IMR-90 (cell line): ENCODE results near the gene DDX4.

Experiments used
- BHLHE40 ChIP-seq: fragments of 150-350 bp; IDR thresholded peaks from 2 replicates; pipeline ENCODE4 v1.6.1; 2016; ENCODE audit warnings: mild to moderate bottlenecking, low read depth, low read length
- CEBPB ChIP-seq: IDR thresholded peaks from 2 replicates; pipeline ENCODE4 v1.6.1; 2012; ENCODE audit warnings: low read depth, low read length, improper control_type of control experiment
- CHD1 ChIP-seq: IDR thresholded peaks from 2 replicates; pipeline ENCODE4 v1.6.1; 2012; ENCODE audit warnings: low read depth, low read length, improper control_type of control experiment
- ELK1 ChIP-seq: fragments of 150-350 bp; IDR thresholded peaks from 2 replicates; pipeline ENCODE4 v1.6.1; 2016; ENCODE audit warnings: low read depth, mild to moderate bottlenecking, low read length, moderate library complexity, borderline replicate concordance
- MAFK ChIP-seq: IDR thresholded peaks from 2 replicates; pipeline ENCODE4 v1.6.1; 2012; ENCODE audit warnings: low read depth, low read length, improper control_type of control experiment
- MAZ ChIP-seq: IDR thresholded peaks from 2 replicates; pipeline ENCODE4 v1.6.1; 2012; ENCODE audit warnings: low read depth, mild to moderate bottlenecking, low read length, improper control_type of control experiment, moderate library complexity, borderline replicate concordance
- MXI1 ChIP-seq: IDR thresholded peaks from 2 replicates; pipeline ENCODE4 v1.6.1; 2012; ENCODE audit warnings: low read depth, mild to moderate bottlenecking, low read length, moderate library complexity, borderline replicate concordance
- NFE2L2 ChIP-seq: fragments of 150-350 bp; IDR thresholded peaks from 2 replicates; pipeline ENCODE4 v1.6.1; 2016; ENCODE audit warnings: low read depth, mild to moderate bottlenecking, low read length
- POLR2A ChIP-seq: IDR thresholded peaks from 2 replicates; pipeline ENCODE4 v1.6.1; 2012; ENCODE audit warnings: mild to moderate bottlenecking, low read depth, low read length
- RAD21 ChIP-seq: IDR thresholded peaks from 2 replicates; pipeline ENCODE4 v1.6.1; 2012; ENCODE audit warnings: low read length, improper control_type of control experiment
- RFX5 ChIP-seq: IDR thresholded peaks from 2 replicates; pipeline ENCODE4 v1.8.0; 2012; ENCODE audit warnings: low read depth, mild to moderate bottlenecking, low read length, moderate library complexity
- SMC3 ChIP-seq: fragments of 150-350 bp; IDR thresholded peaks from 2 replicates; pipeline ENCODE4 v1.6.1; 2016; ENCODE audit warnings: low read depth, mild to moderate bottlenecking, antibody characterized with exemption, low read length, moderate library complexity
- USF2 ChIP-seq: fragments of 150-350 bp; IDR thresholded peaks from 2 replicates; pipeline ENCODE4 v1.6.1; 2017; ENCODE audit warnings: mild to moderate bottlenecking, antibody characterized with exemption, low read length, low read depth
- TF ChIP-seq, protein P1 (sequence below): conservative IDR thresholded peaks from 2 replicates; pipeline ENCODE4 v1.5.1; 2012; ENCODE audit warnings: mild to moderate bottlenecking, low read depth, low read length, improper control_type of control experiment

- TF ChIP-seq, protein P1, sequence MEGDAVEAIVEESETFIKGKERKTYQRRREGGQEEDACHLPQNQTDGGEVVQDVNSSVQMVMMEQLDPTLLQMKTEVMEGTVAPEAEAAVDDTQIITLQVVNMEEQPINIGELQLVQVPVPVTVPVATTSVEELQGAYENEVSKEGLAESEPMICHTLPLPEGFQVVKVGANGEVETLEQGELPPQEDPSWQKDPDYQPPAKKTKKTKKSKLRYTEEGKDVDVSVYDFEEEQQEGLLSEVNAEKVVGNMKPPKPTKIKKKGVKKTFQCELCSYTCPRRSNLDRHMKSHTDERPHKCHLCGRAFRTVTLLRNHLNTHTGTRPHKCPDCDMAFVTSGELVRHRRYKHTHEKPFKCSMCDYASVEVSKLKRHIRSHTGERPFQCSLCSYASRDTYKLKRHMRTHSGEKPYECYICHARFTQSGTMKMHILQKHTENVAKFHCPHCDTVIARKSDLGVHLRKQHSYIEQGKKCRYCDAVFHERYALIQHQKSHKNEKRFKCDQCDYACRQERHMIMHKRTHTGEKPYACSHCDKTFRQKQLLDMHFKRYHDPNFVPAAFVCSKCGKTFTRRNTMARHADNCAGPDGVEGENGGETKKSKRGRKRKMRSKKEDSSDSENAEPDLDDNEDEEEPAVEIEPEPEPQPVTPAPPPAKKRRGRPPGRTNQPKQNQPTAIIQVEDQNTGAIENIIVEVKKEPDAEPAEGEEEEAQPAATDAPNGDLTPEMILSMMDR = no peak
- TF ChIP-seq CEBPB (no peak), POLR2A (no peak), USF2 (no peak), MAZ (no peak), ELK1 (no peak), SMC3 (no peak), RFX5 (no peak), RAD21 (no peak), CHD1 (no peak), NFE2L2 (no peak), MXI1 (no peak), BHLHE40 (no peak), MAFK (no peak)
Observed at GRCh38 chr5:55750499-55750898, 12.6 kb downstream of the DDX4 start.
